HUDEP-2 (cell line): Measurements from ENCODE around the gene PHF23.
"Not testable (repeated sequence)": the region's sequence is repeated elsewhere in the genome, so short reads cannot be mapped to it uniquely, and the experiment has no call there.

ENCODE experiments used
- DNase-seq, 76 experiments: peaks; one replicate each; lab custom pipeline; 2025; ENCODE audit not compliant: unreplicated experiment in 76 of 76; lab: John Stamatoyannopoulos, UW

PHF23 gene

GRCh38 chr17:7259555-7259889 lies 20.3 kb upstream of the PHF23 start:
- DNase-seq, result no peak

GRCh38 chr17:7258731-7259554 lies 19.7 kb upstream of the PHF23 start:
- DNase-seq, result peak in 63 of 76 experiments; percentile 18 to 86 (median 67)

- no peak for DNase-seq
These were observed 17.7 kb upstream of the PHF23 start for GRCh38 chr17:7256766-7257456.

DNA sequence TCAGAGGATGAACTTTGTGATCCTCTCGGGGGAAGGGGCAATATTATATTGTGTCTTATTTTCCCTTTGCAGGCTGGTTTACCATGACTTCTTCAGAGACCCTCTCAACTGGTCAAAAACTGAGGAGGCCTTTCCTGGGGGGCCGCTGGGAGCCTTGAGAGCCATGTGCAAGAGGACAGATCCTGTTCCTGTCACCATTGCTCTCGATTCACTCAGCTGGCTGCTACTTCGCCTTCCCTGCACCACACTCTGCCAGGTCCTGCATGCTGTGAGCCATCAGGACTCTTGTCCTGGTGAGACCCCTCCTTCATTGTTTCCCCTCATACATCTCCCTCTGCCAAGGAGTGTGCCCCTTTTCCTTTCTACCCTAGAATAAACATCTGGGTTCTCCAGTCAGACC lies 15.3 kb upstream of the PHF23 start:
- DNase-seq, result no peak

DNA sequence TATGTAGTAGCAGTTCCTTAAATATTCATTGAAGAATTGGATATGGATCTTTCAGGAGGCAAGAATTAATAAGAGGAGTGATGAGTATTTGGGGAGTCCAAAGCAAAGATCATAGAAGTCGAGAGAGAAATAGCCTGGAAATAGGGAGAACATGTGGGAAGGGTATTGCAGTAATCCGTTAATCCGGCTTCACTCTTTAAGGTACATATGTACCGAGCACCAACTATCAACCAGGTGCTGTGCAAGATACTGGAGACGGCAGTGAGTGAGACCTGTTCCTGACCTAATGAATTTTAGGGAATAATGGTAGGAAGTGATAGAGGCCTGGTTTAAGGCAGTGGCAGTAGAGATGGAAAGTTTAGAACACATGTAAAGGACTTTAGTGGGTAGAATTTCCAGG lies 13.8 kb upstream of the PHF23 start:
- DNase-seq, result no peak

GRCh38 chr17:7252176-7253043 lies 13.2 kb upstream of the PHF23 start, which contains the start of gene ELP5:
Gene ELP5, plus strand, starts transcription at chr17:7252215. Its CDS starts 336 bp downstream, at chr17:7252551.
- DNase-seq, result peak in 71 of 76 experiments; percentile 43 to 96 (median 84)

DNA sequence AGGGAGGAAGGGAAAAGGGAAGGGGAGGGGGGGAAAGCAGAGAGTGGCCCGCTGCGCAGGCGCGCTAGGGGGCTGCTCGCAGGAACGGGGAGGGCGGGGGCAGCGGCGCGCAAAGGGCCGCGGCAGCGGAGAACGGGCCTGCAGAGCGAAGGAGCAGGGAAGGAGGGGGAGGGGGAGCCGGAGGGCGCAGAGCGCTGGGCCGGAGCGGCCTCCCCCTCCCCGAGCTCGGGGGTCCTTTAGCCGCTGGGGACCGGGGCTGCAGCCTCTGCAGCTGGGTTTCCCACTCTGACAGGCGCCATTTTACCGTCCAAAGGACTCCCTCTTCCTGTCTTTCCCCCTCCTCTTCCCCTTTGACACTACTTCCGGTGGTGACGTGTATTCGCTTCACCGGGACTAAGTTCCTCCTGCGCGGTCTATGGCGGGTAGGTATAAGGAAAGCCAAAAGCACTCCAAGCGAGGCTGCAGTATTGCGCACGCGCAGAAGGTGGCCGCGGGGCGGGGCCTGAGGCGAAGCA lies 12.5 kb upstream of the PHF23 start, which contains the start of gene CTDNEP1:
CTDNEP1 (minus strand) TSS at position 74 of the 515 bp plus-strand sequence. CDS start 438 bp downstream, outside the sequence.
- peak in 73 of 76 experiments; percentile 68 to 99 (median 96) for DNase-seq

DNA sequence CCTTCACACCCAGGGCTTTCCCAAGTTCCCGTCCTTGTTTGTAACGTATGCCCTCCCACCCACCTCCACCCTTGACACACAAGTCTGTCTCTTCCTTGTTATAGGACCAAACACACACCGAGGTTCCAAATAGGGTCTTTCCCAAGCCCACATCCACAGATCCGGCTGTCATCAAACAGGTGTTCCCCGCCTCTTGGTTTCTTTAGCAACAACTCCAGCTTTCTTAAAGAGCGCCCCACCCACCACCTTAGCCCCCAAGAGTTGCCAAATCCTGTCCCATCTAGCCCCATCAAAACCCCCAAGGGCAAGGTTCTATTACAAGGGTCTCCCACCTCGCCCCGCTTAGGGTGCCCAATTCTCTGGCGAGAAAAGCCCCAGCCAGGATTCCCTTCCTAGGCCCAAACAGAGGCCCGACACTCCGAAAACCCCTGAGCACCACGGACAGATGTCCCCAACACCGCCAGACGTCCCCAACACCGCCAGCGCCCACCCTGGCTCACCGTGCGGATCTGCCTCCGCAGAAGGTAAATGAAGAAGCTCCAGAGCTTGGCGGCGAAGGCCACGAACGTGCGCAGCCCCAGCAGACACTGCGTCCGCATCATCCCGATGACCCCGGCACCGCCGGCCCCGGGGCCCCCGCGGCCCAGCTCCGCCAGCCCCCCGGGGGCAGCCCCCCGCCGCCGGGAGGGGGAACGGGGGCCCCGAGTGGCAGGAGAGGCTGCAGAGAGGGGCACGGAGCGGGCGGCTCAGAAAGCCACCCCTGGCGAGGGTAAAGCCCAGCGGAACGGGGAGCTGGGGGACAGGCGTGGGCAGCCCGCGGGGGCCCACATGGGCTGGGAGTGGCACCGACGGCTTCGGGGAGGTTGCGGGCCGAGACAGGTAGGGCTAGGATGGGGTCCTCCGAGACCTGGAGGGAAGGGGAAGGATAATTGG lies 11.7 kb upstream of the PHF23 start:
- peak in 2 of 76 experiments; percentile 35 to 47 for DNase-seq

DNA sequence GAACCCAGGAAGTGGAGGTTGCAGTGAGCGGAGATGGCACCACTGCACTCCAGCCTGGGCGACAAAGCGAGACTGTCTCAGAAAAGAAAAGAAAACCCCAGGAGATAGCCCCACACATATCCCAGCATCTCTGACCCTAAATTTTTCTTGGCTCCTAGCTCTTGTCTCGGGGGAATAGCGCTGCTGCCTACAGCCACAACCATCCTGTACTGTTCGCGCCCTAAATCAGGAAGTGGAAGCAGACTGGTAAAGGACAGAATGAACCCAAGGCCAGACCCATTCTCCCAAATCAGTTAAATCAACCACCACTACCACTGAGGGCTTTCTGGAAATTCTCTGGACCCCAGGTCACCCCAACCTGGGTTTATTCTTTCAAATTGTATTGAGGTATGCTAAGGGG lies 10.6 kb upstream of the PHF23 start:
- DNase-seq, result no peak

DNA sequence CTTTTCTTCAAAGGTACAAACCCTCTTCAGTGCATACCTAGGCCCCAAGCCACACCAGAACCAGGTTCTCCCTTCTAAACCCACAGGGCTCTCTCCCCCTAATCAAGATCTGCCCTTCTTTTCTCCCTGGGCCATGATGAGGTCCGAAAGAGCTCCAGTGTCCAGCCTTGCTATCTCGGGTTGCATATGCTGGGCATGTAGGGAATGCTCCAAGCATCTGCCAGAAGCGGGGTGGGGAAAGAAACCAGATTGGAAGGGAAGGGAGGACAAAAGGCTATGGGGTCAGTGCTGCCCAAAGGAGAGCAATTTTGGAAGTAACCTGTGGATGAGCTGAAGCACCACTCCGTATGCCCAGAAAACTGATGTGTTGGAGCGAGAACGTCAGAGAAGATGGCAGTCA lies 10.0 kb upstream of the PHF23 start:
- no peak for DNase-seq

DNA sequence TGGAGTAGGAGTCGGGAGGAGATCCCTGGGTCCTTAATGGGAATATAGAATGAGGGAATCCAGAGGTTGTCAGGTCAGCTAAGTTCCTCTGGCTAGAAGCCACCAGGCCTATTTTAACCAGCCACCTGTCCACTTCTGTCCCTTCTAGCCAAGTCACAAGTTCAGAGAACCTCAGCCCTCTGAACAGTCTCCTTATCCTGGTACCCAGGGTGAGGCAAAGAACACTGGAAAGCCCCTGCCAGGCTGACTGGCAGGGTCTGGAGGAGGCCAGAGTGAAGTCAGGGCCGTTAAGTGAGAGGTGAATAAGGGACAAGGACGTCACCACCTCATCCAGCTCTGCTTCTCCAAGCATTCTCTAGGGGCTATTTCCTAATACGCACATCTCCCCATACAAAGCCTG lies 9.5 kb upstream of the PHF23 start:
- no peak for DNase-seq

- no peak for DNase-seq
These were observed 7.5 kb upstream of the PHF23 start for GRCh38 chr17:7246779-7247178.

- not testable (repeated sequence) for DNase-seq
These were observed 4.6 kb upstream of the PHF23 start for GRCh38 chr17:7243838-7244237.

DNA sequence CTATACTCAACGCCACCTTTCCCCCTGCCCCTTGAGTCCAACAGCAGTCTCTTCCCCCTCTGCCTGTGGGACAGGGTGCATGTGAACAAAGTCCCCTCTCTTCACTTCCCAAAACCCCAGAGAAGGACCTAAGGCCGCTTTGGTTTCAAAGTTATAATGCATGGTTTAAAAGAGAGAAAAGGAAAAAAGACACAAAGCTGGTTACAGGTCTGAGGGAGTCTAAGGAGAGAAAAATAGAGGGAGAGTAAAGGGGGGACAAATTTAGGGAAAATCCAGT lies 4.1 kb upstream of the PHF23 start:
- no peak for DNase-seq

DNA sequence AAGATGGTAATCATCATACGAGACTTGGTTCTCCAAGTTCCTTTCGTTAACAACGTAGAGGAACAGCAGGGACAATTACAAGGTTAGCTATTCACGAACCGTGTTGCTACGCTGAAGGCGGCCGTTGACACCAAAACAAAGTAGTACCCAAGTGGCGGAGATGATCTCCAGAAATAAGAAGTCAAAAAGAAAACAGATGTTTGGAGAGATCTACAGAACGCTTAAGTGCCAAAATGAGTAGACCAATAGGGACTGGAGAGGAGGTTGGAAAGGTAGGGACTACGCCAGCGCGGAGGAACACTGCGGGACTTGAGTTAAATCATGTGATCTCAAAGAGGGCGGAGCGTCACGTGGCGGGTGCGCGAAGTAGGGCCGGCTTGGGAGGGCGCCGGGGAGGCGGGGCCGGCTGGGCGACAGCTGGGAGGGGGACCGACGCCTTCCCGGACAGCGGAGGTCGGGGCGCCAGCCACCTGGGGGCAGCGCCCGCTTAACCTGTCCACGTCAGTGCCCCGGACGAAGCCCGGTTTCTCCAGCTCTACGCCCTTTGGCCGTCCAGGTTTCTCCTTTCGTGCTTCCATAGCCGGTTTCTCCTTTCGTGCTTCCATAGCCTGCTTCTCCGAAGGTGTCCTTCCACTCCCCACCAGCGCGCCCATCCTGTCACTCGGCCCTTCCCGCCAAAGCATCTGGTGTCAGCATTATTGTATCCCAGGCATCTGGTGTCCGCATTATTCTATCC lies 3.6 kb upstream of the PHF23 start:
- peak in 74 of 76 experiments; percentile 21 to 94 (median 88) for DNase-seq

DNA sequence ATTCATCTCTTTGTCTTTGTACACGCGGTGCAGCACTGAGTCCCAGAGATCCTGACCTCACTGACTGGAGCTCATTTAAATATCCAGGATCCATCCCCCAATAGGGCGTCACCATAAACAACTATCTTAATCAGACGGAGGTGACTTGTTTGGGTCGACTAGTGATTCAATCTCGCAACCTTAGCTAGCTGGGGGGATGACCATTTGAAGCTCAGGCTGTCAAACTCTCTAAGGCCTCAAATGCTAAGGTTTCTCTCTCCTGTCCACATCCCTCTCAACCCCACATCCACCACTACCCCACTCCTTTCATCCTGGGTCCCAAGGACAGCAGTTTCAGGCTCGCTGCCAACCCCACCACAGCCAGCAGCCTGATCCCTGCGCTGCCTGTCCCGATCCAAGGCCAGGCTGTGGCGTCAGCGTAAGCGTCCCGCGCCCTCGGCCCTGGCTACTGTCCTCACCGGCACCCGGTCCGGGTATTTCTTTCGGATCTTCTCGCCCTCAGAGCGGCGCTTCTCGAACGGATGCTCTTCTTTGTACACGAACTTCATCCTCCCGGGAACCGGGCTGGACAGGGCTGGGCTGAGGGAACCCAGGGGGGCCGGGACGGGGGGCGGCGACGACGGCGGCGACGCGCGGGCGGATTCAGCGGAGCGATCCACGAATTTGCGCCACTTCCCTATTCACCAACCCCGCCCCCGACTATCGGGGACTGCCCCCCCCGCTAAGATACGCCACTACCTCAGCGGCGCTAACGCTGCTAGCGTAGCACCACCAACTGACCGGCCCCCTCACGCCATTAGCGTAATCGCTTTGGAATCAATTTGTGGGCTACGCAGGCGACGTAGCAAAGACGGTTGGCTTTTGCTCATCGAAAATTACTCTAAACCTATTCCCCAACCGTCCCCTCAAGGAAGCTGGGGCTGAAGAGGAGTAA lies 2.8 kb upstream of the PHF23 start, which contains the start of gene GABARAP:
GABARAP (minus strand) TSS at position 667 of the 934 bp plus-strand sequence; CDS start at position 548, 119 bp downstream.
- DNase-seq, result peak in 70 of 76 experiments; percentile 43 to 93 (median 86)

DNA sequence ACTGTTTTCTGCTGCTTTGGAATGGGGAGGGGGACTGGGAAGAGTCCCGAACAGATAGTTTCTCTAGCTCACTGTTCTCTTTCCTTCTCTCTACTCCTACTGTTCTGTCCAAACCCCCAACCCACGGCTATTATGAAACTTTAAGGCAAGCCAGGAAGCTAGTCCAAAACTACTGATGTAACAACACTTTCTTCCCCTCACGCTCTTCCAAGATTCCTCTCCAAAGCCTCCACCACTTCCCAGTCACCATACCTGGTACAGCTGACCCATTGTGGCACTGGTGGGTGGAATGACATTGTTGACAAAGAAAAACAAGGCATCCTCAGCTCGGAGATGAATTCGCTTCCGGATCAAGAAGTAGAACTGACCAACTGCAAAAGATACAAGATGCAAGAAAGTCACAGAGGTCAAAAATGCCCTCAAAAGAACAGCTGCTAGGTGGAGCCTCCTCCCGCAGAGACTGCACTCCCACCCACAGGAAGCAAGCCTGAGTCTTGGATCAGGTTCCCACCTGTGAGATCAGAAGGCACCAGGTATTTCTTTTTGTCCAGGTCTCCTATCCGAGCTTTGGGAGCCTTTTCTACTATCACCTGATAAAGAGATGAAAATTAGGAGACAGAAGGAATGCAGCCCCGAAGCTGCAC lies 2.0 kb upstream of the PHF23 start:
- no peak for DNase-seq
